GM19043 (cell line): ENCODE measurements around the gene MYBPC1.
"Not testable (repeated sequence)": the region's sequence is repeated elsewhere in the genome, so short reads cannot be mapped to it uniquely, and the experiment has no call there.

Source experiments
- ATAC-seq: cut with Tn5 transposase; IDR thresholded peaks from one replicate; pipeline ENCODE4 v1.9.1; 2021; ENCODE audit warnings: low read depth; ENCODE audit not compliant: unreplicated experiment

MYBPC1 gene

GRCh38 chr12:101648195-101648594 is 53.4 kb downstream of the MYBPC1 start:
- ATAC-seq, result no peak

- ATAC-seq, result no peak
Observed at GRCh38 chr12:101650346-101651117, 55.8 kb downstream of the MYBPC1 start.

- ATAC-seq, result no peak
Observed at GRCh38 chr12:101653030-101653429, 58.3 kb downstream of the MYBPC1 start.

GRCh38 chr12:101653503-101653902 is 58.7 kb downstream of the MYBPC1 start:
- ATAC-seq, result no peak

- ATAC-seq, result no peak
Observed at GRCh38 chr12:101654442-101654841, 59.7 kb downstream of the MYBPC1 start.

- ATAC-seq, result no peak
Observed at GRCh38 chr12:101655393-101655792, 60.6 kb downstream of the MYBPC1 start.

- ATAC-seq, result not testable (repeated sequence)
Observed at GRCh38 chr12:101660662-101661061, 65.9 kb downstream of the MYBPC1 start.

- ATAC-seq, result no peak
Observed at GRCh38 chr12:101663298-101663697, 68.5 kb downstream of the MYBPC1 start.

GRCh38 chr12:101664992-101665391 is 70.2 kb downstream of the MYBPC1 start:
- no peak for ATAC-seq

GRCh38 chr12:101666052-101666728 is 71.4 kb downstream of the MYBPC1 start:
- no peak for ATAC-seq

GRCh38 chr12:101667591-101667990 is 72.8 kb downstream of the MYBPC1 start:
- no peak for ATAC-seq

- ATAC-seq, result no peak
Observed at GRCh38 chr12:101670007-101670671, 75.4 kb downstream of the MYBPC1 start.

GRCh38 chr12:101671157-101671791 is 76.5 kb downstream of the MYBPC1 start:
- peak; percentile 83 for ATAC-seq

- no peak for ATAC-seq
Observed at GRCh38 chr12:101671833-101672232, 77.1 kb downstream of the MYBPC1 start.

GRCh38 chr12:101675555-101675954 is 80.8 kb downstream of the MYBPC1 start:
- ATAC-seq, result no peak

GRCh38 chr12:101676497-101676896 is 81.7 kb downstream of the MYBPC1 start:
- not testable (repeated sequence) for ATAC-seq

GRCh38 chr12:101678081-101678480 is 83.3 kb downstream of the MYBPC1 start:
- ATAC-seq, result no peak

- no peak for ATAC-seq
Observed at GRCh38 chr12:101680240-101680639, 85.5 kb downstream of the MYBPC1 start.

GRCh38 chr12:101680647-101681046 is 85.9 kb downstream of the MYBPC1 start:
- ATAC-seq, result no peak

GRCh38 chr12:101681627-101682026 is 86.9 kb downstream of the MYBPC1 start:
- not testable (repeated sequence) for ATAC-seq

- ATAC-seq, result no peak
Observed at GRCh38 chr12:101685092-101685491, 90.3 kb downstream of the MYBPC1 start.
